IMR-90 (cell line): ENCODE results near the gene PKN3. TPM values are rescaled to one million over a fixed set of nuclear protein-coding genes. Genes with fewer than 3 reads are reported as not detected.

Source experiments
- ATAC-seq: fragments of 200-7000 bp; cut with Tn5 transposase; 2 replicates; pipeline ENCODE4 v1.9.1; 2020; ENCODE audit warnings: low read depth, mild to moderate bottlenecking, moderate library complexity
- BruUV-seq: library from RNA; stranded (reverse); fragments of 400-500 nt; replicated peaks from 2 replicates; lab custom pipeline; 2021; lab: Mats Ljungman, UMichigan
- CTCF ChIA-PET: fragments of 300-600 bp; formaldehyde crosslinking; extraction: SDS; loops from one replicate; lab custom pipeline; 2021; ENCODE audit warnings: antibody characterized with exemption; lab: Yijun Ruan, JAX
- POLR2A ChIA-PET: fragments of 300-600 bp; sonication (Branson Sonifier 250); formaldehyde crosslinking; loops from one replicate; lab custom pipeline; 2022; ENCODE audit warnings: antibody characterized with exemption; ENCODE audit not compliant: unreplicated experiment; lab: Charles Lee
- DNase-seq: peaks from one replicate; pipeline ENCODE4 v3.0.0; 2013
- H2AFZ ChIP-seq: replicated peaks from 2 replicates; pipeline ENCODE3; 2013; ENCODE audit warnings: low read length, mild to moderate bottlenecking; ENCODE audit not compliant: poor library complexity
- H2AK5ac ChIP-seq: 2 replicates; pipeline ENCODE4 v1.6.1; 2013; ENCODE audit warnings: low read depth, low read length, inconsistent platforms
- H2AK9ac ChIP-seq: replicated peaks from 2 replicates; pipeline ENCODE3; 2013; ENCODE audit warnings: mild to moderate bottlenecking, low read depth, low read length, moderate library complexity; ENCODE audit not compliant: poor library complexity
- H2BK120ac ChIP-seq: 2 replicates; pipeline ENCODE4 v1.6.1; 2013; ENCODE audit warnings: low read depth, low read length, inconsistent platforms
- H2BK15ac ChIP-seq: 3 replicates; pipeline ENCODE4 v1.6.1; 2013; ENCODE audit warnings: low read depth, low read length, inconsistent platforms
- H2BK20ac ChIP-seq: 2 replicates; pipeline ENCODE4 v1.6.1; 2013; ENCODE audit warnings: low read depth, mild to moderate bottlenecking, inconsistent platforms, low read length, moderate library complexity
- H2BK5ac ChIP-seq: 2 replicates; pipeline ENCODE4 v1.6.1; 2013; ENCODE audit warnings: mild to moderate bottlenecking, low read depth, low read length, inconsistent platforms; ENCODE audit not compliant: poor library complexity, severe bottlenecking
- H3K14ac ChIP-seq: replicated peaks from 2 replicates; pipeline ENCODE4 v1.6.1; 2013; ENCODE audit warnings: low read depth, low read length, inconsistent platforms
- H3K18ac ChIP-seq: 2 replicates; pipeline ENCODE4 v1.6.1; 2013; ENCODE audit warnings: low read depth, low read length, control low read depth
- H3K23ac ChIP-seq: 2 replicates; pipeline ENCODE4 v1.6.1; 2013; ENCODE audit warnings: low read depth, low read length, inconsistent platforms
- H3K27ac ChIP-seq: 2 replicates; pipeline ENCODE4 v1.5.1; 2013; ENCODE audit warnings: mild to moderate bottlenecking, control low read depth, low read length; ENCODE audit not compliant: insufficient read depth
- H3K27me3 ChIP-seq: 2 replicates; pipeline ENCODE4 v1.6.1; 2013; ENCODE audit warnings: low read length; ENCODE audit not compliant: control insufficient read depth, insufficient read depth
- H3K36me3 ChIP-seq: 2 replicates; pipeline ENCODE4 v1.6.1; 2013; ENCODE audit warnings: low read length, mixed read lengths; ENCODE audit not compliant: control insufficient read depth, insufficient read depth
- H3K4ac ChIP-seq: 2 replicates; pipeline ENCODE4 v1.6.1; 2013; ENCODE audit warnings: low read depth, low read length, inconsistent platforms
- H3K4me1 ChIP-seq: 2 replicates; pipeline ENCODE4 v1.6.1; 2013; ENCODE audit warnings: low read length, mixed read lengths; ENCODE audit not compliant: control insufficient read depth, insufficient read depth
- H3K4me2 ChIP-seq: 2 replicates; pipeline ENCODE4 v1.6.1; 2013; ENCODE audit warnings: low read depth, mild to moderate bottlenecking, control low read depth, low read length, moderate library complexity
- H3K4me3 ChIP-seq: 2 replicates; pipeline ENCODE4 v1.5.1; 2013; ENCODE audit warnings: low read depth, mild to moderate bottlenecking, control low read depth, low read length, moderate library complexity; ENCODE audit not compliant: insufficient read depth
- H3K56ac ChIP-seq: 2 replicates; pipeline ENCODE4 v1.6.1; 2013; ENCODE audit warnings: low read length, inconsistent platforms; ENCODE audit not compliant: insufficient read depth; ENCODE audit errors: extremely low read depth
- H3K79me1 ChIP-seq, 2 experiments: 2 replicates each; pipeline ENCODE4 v1.6.1; 2013; ENCODE audit warnings: low read length in 2 of 2, inconsistent platforms in 1 of 2, low read depth in 1 of 2
- H3K9ac ChIP-seq: 2 replicates; pipeline ENCODE4 v1.6.1; 2013; ENCODE audit warnings: low read depth, low read length, control low read depth
- H3K9me1 ChIP-seq: 2 replicates; pipeline ENCODE4 v1.6.1; 2013; ENCODE audit warnings: low read length, inconsistent platforms; ENCODE audit not compliant: insufficient read depth
- H3K9me3 ChIP-seq: 2 replicates; pipeline ENCODE4 v1.6.1; 2013; ENCODE audit warnings: low read length; ENCODE audit not compliant: control insufficient read depth, insufficient read depth
- H4K20me1 ChIP-seq: 2 replicates; pipeline ENCODE4 v1.6.1; 2013; ENCODE audit warnings: low read length, inconsistent platforms; ENCODE audit not compliant: insufficient read depth
- H4K5ac ChIP-seq: 2 replicates; pipeline ENCODE4 v1.6.1; 2013; ENCODE audit warnings: mild to moderate bottlenecking, low read depth, low read length, control low read depth
- H4K8ac ChIP-seq, 2 experiments: 2 replicates each; pipeline ENCODE4 v1.6.1; 2013; ENCODE audit warnings: low read depth in 2 of 2, low read length in 2 of 2, control low read depth in 1 of 2, inconsistent platforms in 1 of 2
- H4K91ac ChIP-seq: 2 replicates; pipeline ENCODE4 v1.6.1; 2013; ENCODE audit warnings: low read depth, low read length, inconsistent platforms; ENCODE audit not compliant: insufficient read depth
- CEBPB ChIP-seq: IDR thresholded peaks from 2 replicates; pipeline ENCODE4 v1.6.1; 2012; ENCODE audit warnings: low read depth, low read length, improper control_type of control experiment
- CHD1 ChIP-seq: IDR thresholded peaks from 2 replicates; pipeline ENCODE4 v1.6.1; 2012; ENCODE audit warnings: low read depth, low read length, improper control_type of control experiment
- MAFK ChIP-seq: IDR thresholded peaks from 2 replicates; pipeline ENCODE4 v1.6.1; 2012; ENCODE audit warnings: low read depth, low read length, improper control_type of control experiment
- MAZ ChIP-seq: IDR thresholded peaks from 2 replicates; pipeline ENCODE4 v1.6.1; 2012; ENCODE audit warnings: low read depth, mild to moderate bottlenecking, low read length, improper control_type of control experiment, moderate library complexity, borderline replicate concordance
- NFE2L2 ChIP-seq: fragments of 150-350 bp; IDR thresholded peaks from 2 replicates; pipeline ENCODE4 v1.6.1; 2016; ENCODE audit warnings: low read depth, mild to moderate bottlenecking, low read length
- POLR2A ChIP-seq: IDR thresholded peaks from 2 replicates; pipeline ENCODE4 v1.6.1; 2012; ENCODE audit warnings: mild to moderate bottlenecking, low read depth, low read length
- RAD21 ChIP-seq: IDR thresholded peaks from 2 replicates; pipeline ENCODE4 v1.6.1; 2012; ENCODE audit warnings: low read length, improper control_type of control experiment
- RFX5 ChIP-seq: IDR thresholded peaks from 2 replicates; pipeline ENCODE4 v1.8.0; 2012; ENCODE audit warnings: low read depth, mild to moderate bottlenecking, low read length, moderate library complexity
- WGBS, 2 experiments: methylation state at CpG; one replicate each; pipeline versions ENCODE4 v1.1.5 to v1.1.7; 2013; ENCODE audit warnings: missing lambda C conversion rate in 2 of 2; ENCODE audit not compliant: insufficient read length in 1 of 2; ENCODE audit errors: extremely low coverage in 2 of 2; 5-methylcytosine and 5-hydroxymethylcytosine counted together
- dilution Hi-C: fragments of 300-500 bp; cut with HindIII; formaldehyde crosslinking; loops from one replicate; pipeline ENCODE4 v1.14.3; 2018; ENCODE audit warnings: low sequenced_read_pairs; ENCODE audit not compliant: unreplicated experiment
- in situ Hi-C: fragments of 300-500 bp; cut with MboI; formaldehyde crosslinking; loops from 3 replicates; pipeline ENCODE4 v1.14.3; 2019; ENCODE audit warnings: low sequenced_read_pairs, inconsistent platforms, mixed read lengths
- intact Hi-C: fragments of 100-400 bp; cut with micrococcal nuclease; formaldehyde crosslinking; loops from 2 replicates; pipeline ENCODE4 v1.10.0; 2022
- polyA plus RNA-seq, 3 experiments: library from polyadenylated mRNA; depleted of rRNA; stranded (reverse); fragments of >200 nt; gene quantifications; 2 replicates each; pipeline ENCODE4 v1.2.3, GENCODE V29; 2012; ENCODE audit warnings: low replicate concordance in 1 of 3
- total RNA-seq: library from RNA; depleted of rRNA; stranded (reverse); fragments of >200 nt; gene quantifications from 2 replicates; pipeline ENCODE4 v1.2.3, GENCODE V29; 2012
- TF ChIP-seq, protein P1 (sequence below): fragments of 150-350 bp; IDR thresholded peaks from 2 replicates; pipeline ENCODE4 v1.6.1; 2017; ENCODE audit warnings: mild to moderate bottlenecking, antibody characterized with exemption, low read length, low read depth

PKN3 gene
- total and polyA plus RNA-seq, 2 of the 4 experiments (the other 2 are of a cell fraction) = 1.6 to 3.8 TPM

DNA sequence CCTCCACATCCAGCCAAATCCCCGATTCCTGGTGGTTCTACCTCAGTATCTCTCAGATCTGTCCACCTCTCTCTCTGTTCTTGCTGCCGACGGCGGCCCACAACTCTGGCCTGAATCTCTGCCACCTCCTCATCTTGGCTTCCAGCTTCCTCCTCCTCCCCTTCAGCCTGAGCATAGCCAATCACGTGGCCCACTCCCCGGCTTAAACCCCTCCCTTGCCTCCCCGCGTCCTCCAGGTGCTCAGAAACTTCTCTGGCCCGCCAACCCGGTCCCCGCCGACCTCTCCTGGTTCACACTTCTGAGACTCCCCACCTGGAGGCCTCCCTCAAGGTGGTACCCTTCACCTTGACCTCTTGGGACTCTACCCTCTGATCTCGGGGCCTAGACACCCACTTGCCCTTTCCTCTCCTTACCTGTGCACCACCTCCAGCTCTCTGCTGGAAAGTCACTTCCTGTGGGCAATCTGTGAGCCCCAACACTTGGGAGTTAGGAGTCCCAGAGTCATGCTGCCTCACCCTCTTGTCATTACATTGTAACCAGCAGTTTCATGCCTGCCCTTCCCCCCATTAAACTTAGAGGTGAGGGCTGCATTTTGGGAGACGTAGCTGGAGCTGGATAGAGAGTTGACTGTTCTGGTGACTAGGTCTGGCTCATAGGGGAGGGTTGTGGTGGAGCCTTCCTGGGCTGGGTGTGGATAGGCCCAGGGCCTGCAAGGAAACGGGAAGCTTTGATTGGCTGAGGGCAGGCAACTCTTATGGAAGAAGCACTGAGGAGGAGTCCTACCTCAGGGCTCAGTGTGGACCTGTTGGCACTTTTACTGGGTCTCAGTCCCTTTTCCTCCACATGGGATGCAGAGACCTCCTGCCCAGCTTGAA is 17.7 kb upstream of the PKN3 start:
- in situ Hi-C loops = no loop called here
- H3K14ac ChIP-seq = peak overlapping the region; percentile 100
- ChIA-PET POLR2A (no interaction called here), CTCF (interaction anchor here (0.8 kb wide), 1 partner anchor 49 kb away, joined by 3 read pairs; no protein-coding TSS in a partner anchor)
- peak overlapping the region; percentile 43 for H3K18ac ChIP-seq
- H3K4me2 ChIP-seq = peak overlapping the region; percentile 93
- no peaks in the 10 kb centered on the region for H3K9me3 ChIP-seq
- peak overlapping the region; percentile 82 for H2AFZ ChIP-seq
- no peaks in the 10 kb centered on the region for H3K27me3 ChIP-seq
- H3K9me1 ChIP-seq = peaks cover 22% of the 10 kb centered on the region
- peak overlapping the region; percentile 82 for H3K9ac ChIP-seq
- peaks cover 17% of the 10 kb centered on the region for H3K4me1 ChIP-seq
- H2BK20ac ChIP-seq = peak overlapping the region; percentile 12; the same call in 1 of the 2 replicates
- dilution Hi-C loops = no loop called here
- H3K4me3 ChIP-seq = peak overlapping the region; percentile 57
- H2BK15ac ChIP-seq = peak overlapping the region; percentile 33; the same call in 1 of the 3 replicates
- H2BK5ac ChIP-seq = peak overlapping the region; percentile 61
- peak overlapping the region; percentile 61 for H2BK120ac ChIP-seq
- H4K20me1 ChIP-seq = no peaks in the 10 kb centered on the region
- no peaks in the 10 kb centered on the region for H3K36me3 ChIP-seq
- H2AK9ac ChIP-seq = peak overlapping the region; percentile 99
- BruUV-seq = no TSS peak
- TF ChIP-seq NFE2L2 = no peak
- no peak for TF ChIP-seq CHD1
- TF ChIP-seq MAZ = peak; percentile 43; the same call in 1 of the 2 replicates
- no peak for TF ChIP-seq RAD21
- no peak for TF ChIP-seq RFX5
- peak; percentile 66; the same call in 1 of the 2 replicates for TF ChIP-seq POLR2A
- TF ChIP-seq MAFK = no peak
- no peak for TF ChIP-seq CEBPB
- TF ChIP-seq, protein P1, sequence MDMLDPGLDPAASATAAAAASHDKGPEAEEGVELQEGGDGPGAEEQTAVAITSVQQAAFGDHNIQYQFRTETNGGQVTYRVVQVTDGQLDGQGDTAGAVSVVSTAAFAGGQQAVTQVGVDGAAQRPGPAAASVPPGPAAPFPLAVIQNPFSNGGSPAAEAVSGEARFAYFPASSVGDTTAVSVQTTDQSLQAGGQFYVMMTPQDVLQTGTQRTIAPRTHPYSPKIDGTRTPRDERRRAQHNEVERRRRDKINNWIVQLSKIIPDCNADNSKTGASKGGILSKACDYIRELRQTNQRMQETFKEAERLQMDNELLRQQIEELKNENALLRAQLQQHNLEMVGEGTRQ = peak; percentile 90
- H3K56ac ChIP-seq = peak overlapping the region; percentile 78
- H3K23ac ChIP-seq = peak overlapping the region; percentile 98
- intact Hi-C loops = no loop called here
- peak overlapping the region; percentile 86 for H2AK5ac ChIP-seq
- peak overlapping the region; percentile 98 for H3K4ac ChIP-seq
- DNase-seq (peak; percentile 76), ATAC-seq (peak; percentile 35)
- H4K8ac ChIP-seq = peak overlapping the region; percentile 71 to 97
- H4K91ac ChIP-seq = peak overlapping the region; percentile 78
- WGBS, 2 experiments = 4% methylated on average over 12 of the region's 15 CpGs; no CpG with 5 or more reads in 1 of the 2 experiments
- H3K79me1 ChIP-seq = peaks cover 27 to 53% of the 10 kb centered on the region in 2 experiments
- peak overlapping the region; percentile 68 for H3K27ac ChIP-seq
- H4K5ac ChIP-seq = peak overlapping the region; percentile 78
